ENCODE data around the gene INPP5J. TPM values are rescaled to one million over a fixed set of nuclear protein-coding genes. Genes with fewer than 3 reads are reported as not detected.
"Not testable (repeated sequence)": the region's sequence is repeated elsewhere in the genome, so short reads cannot be mapped to it uniquely, and the experiment has no call there.

Gene INPP5J
- total and polyA plus RNA-seq, 10 donors = 0.14 to 0.87 (median 0.43) TPM; not detected in 2

GRCh38 chr22:31161386-31161785, 38.6 kb downstream of the INPP5J start:
- no peak for TF ChIP-seq POLR2AphosphoS5 (IDR thresholded peaks at IDR 0.05)
- Histone ChIP-seq H3K4me1 (peaks cover 21 to 56% (median 35%) of the 10 kb centered on the region in 6 donors), H3K4me3 (peak overlapping the region in 6 of 8 donors; percentile 68 to 82 (median 80)), H3K27ac (peak overlapping the region in 4 of 8 donors; percentile 85 to 93 (median 89)), H3K9me3 (no peaks in the 10 kb centered on the region), H3K27me3 (replicated peaks in 1 of 7) (no peaks in the 10 kb centered on the region), H3K36me3 (peaks cover 0 to 35% (median 15%) of the 10 kb centered on the region in 6 donors)
- intact Hi-C loops (cut with DNase I; ENCODE audit: low total_unique reads) = no loop called here
- no peak for DNase-seq

- Histone ChIP-seq H3K4me3 (peak overlapping the region in 1 of 8 donors; percentile 80), H3K36me3 (peaks cover 0 to 43% (median 19%) of the 10 kb centered on the region in 6 donors), H3K27ac (peak overlapping the region in 3 of 8 donors; percentile 0 to 93 (median 2)), H3K4me1 (peaks cover 21 to 63% (median 36%) of the 10 kb centered on the region in 6 donors), H3K9me3 (no peaks in the 10 kb centered on the region), H3K27me3 (replicated peaks in 1 of 7) (no peaks in the 10 kb centered on the region)
- WGBS, 5 donors = 20 to 47% (median 37%) methylated on average over 5 of the region's 5 CpGs
- intact Hi-C loops (cut with DNase I; ENCODE audit: low total_unique reads) = no loop called here
- TF ChIP-seq POLR2A (IDR thresholded peaks at IDR 0.05) (no peak), CTCF (IDR thresholded peaks at IDR 0.05 in 8 of 11, conservative IDR thresholded peaks at IDR 0.05 in 3 of 11) (no peak), POLR2AphosphoS5 (IDR thresholded peaks at IDR 0.05) (no peak)
- no peak for DNase-seq
Measured at GRCh38 chr22:31162015-31162765, 39.4 kb downstream of the INPP5J start.

- intact Hi-C loops (cut with DNase I; ENCODE audit: low total_unique reads) = no loop called here
- TF ChIP-seq POLR2AphosphoS5 (IDR thresholded peaks at IDR 0.05) = no peak
- TF ChIP-seq POLR2A (IDR thresholded peaks at IDR 0.05) = no peak
- no peak for TF ChIP-seq CTCF (IDR thresholded peaks at IDR 0.05 in 8 of 11, conservative IDR thresholded peaks at IDR 0.05 in 3 of 11)
Measured at GRCh38 chr22:31170971-31171370, 48.2 kb downstream of the INPP5J start.

GRCh38 chr22:31171734-31172133, 49.0 kb downstream of the INPP5J start:
- Histone ChIP-seq H3K4me1 (peaks cover 0 to 77% (median 34%) of the 10 kb centered on the region in 6 donors), H3K27ac (peak overlapping the region in 5 of 8 donors; percentile 46 to 85 (median 57)), H3K36me3 (peaks cover 0 to 42% (median 6%) of the 10 kb centered on the region in 6 donors), H3K4me3 (peak overlapping the region in 1 of 8 donors; percentile 17)
- intact Hi-C loops (cut with DNase I; ENCODE audit: low total_unique reads); H3K27me3 ChIP-seq (replicated peaks in 1 of 7); H3K9me3 ChIP-seq; DNase-seq: not testable (repeated sequence)
- 70 to 87% (median 76%) methylated on average over 6 to 9 of the region's 9 CpGs for WGBS, 5 donors

More at GRCh38 chr22:31170971-31171370, 48.2 kb downstream of the INPP5J start:
- H3K4me3 ChIP-seq = no peak overlapping the region
- DNase-seq = no peak
- peaks cover 0 to 42% (median 8%) of the 10 kb centered on the region in 6 donors for H3K36me3 ChIP-seq
- peaks cover 0 to 83% (median 38%) of the 10 kb centered on the region in 6 donors for H3K4me1 ChIP-seq
- H3K27ac ChIP-seq = peak overlapping the region in 1 of 8 donors; percentile 85
- no peaks in the 10 kb centered on the region for H3K27me3 ChIP-seq (replicated peaks in 1 of 7)
- H3K9me3 ChIP-seq = no peaks in the 10 kb centered on the region
- 94 to 98% (median 97%) methylated on average over 4 of the region's 4 CpGs for WGBS, 5 donors

- Histone ChIP-seq H3K4me1 (peaks cover 0 to 63% (median 24%) of the 10 kb centered on the region in 6 donors), H3K4me3 (no peak overlapping the region), H3K27ac (no peak overlapping the region), H3K9me3 (no peaks in the 10 kb centered on the region), H3K27me3 (replicated peaks in 1 of 7) (no peaks in the 10 kb centered on the region), H3K36me3 (peaks cover 0 to 44% (median 5%) of the 10 kb centered on the region in 6 donors)
- WGBS, 5 donors = 76 to 88% (median 86%) methylated on average over 5 of the region's 5 CpGs
- intact Hi-C loops (cut with DNase I; ENCODE audit: low total_unique reads) = no loop called here
- no peak for DNase-seq
- TF ChIP-seq POLR2A (IDR thresholded peaks at IDR 0.05) = no peak
- TF ChIP-seq POLR2AphosphoS5 (IDR thresholded peaks at IDR 0.05) = no peak
- TF ChIP-seq CTCF (IDR thresholded peaks at IDR 0.05 in 8 of 11, conservative IDR thresholded peaks at IDR 0.05 in 3 of 11) = no peak
Measured at GRCh38 chr22:31173386-31174145, 50.8 kb downstream of the INPP5J start.

Data from spleen (tissue), 11 donors.